Activated CD4-positive, alpha-beta T cell treated with anti-CD3 and anti-CD28 coated beads, Interleukin-2, amount 10 ng/mL, durations not matched to agents 7 days and 5 days (primary cell): Measurements from ENCODE around the gene IZUMO4. TPM values are rescaled to one million over a fixed set of nuclear protein-coding genes. Genes with fewer than 3 reads are reported as not detected.

Experiments
- CTCF ChIA-PET: fragments of 350-600 bp; sonication (Branson Sonifier 250); formaldehyde crosslinking; loops from one replicate; lab custom pipeline; 2021; ENCODE audit warnings: antibody characterized with exemption; lab: Charles Lee
- POLR2A ChIA-PET: fragments of 350-600 bp; sonication (Branson Sonifier 250); formaldehyde crosslinking; loops from one replicate; lab custom pipeline; 2021; ENCODE audit warnings: antibody characterized with exemption; lab: Charles Lee
- DNase-seq: peaks from one replicate; pipeline ENCODE4 v3.0.0-alpha.2; 2020
- H3K27ac Mint-ChIP-seq: one replicate; pipeline ENCODE4 v1.8.0; 2021; ENCODE audit warnings: mild to moderate bottlenecking, moderate library complexity, mixed read lengths
- H3K27me3 Mint-ChIP-seq: one replicate; pipeline ENCODE4 v1.8.0; 2021; ENCODE audit warnings: mixed read lengths
- H3K36me3 Mint-ChIP-seq: one replicate; pipeline ENCODE4 v1.8.0; 2021; ENCODE audit warnings: low read depth, mixed read lengths
- H3K4me1 Mint-ChIP-seq: one replicate; pipeline ENCODE4 v1.8.0; 2021; ENCODE audit warnings: mixed read lengths
- H3K4me3 Mint-ChIP-seq: one replicate; pipeline ENCODE4 v1.8.0; 2021; ENCODE audit warnings: mild to moderate bottlenecking, moderate library complexity, mixed read lengths
- H3K9me3 Mint-ChIP-seq: one replicate; pipeline ENCODE4 v1.8.0; 2021; ENCODE audit warnings: mixed read lengths
- total RNA-seq, 2 experiments: library from RNA; stranded (reverse); gene quantifications; one replicate each; pipeline ENCODE4 v1.2.3, GENCODE V29; 2021

The IZUMO4 gene
- total RNA-seq, 2 experiments from 2014 or later, result 7.5 to 9.9 TPM

DNA sequence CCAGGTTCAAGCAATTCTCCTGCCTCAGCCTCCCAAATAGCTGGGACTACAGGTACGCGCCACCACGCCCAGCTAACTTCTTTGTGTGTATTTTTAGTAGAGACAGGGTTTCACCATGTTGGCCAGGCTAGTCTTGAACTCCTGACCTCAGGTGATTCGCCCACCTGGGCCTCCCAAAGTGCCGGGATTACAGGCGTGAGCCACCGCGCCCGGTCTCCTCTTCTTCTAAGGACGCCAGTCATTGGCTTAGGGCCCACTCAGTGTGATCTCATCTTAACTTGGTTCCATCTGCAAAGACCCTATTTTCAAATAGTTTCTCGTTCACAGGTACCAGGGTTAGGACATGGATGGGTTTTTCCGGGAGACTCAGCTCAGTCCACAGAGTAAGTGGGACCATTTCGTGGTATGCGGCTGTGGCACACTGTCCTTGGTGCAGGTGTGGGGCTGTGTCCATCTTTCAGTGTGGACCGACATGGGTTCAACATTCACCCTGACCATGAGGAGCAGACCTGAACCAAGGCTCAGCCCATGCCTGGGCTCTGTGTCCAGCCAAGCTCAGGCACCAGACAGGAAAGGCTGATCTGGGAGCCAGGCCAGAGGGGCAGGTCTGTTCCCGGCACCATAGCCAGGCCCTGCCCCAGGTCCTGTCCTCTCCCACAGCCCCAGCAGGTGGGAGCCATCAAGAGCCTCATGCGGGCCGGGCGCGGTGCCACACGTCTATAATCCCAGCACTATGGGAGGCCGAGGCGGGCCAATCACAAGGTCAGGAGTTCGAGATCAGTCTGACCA lies 42.9 kb upstream of the IZUMO4 start:
- Mint-ChIP-seq H3K36me3 (peaks cover 6% of the 10 kb centered on the region), H3K4me3 (no peak overlapping the region), H3K9me3 (no peaks in the 10 kb centered on the region), H3K27me3 (no peaks in the 10 kb centered on the region), H3K4me1 (peaks cover 63% of the 10 kb centered on the region), H3K27ac (peak overlapping the region; percentile 91)
- no peak for DNase-seq
- ChIA-PET POLR2A (no interaction called here), CTCF (interaction anchor here (1.2 kb wide), 1 partner anchor 10 kb away, joined by 3 read pairs; no protein-coding TSS in a partner anchor)

- Mint-ChIP-seq H3K4me3 (peak overlapping the region; percentile 34), H3K27me3 (no peaks in the 10 kb centered on the region), H3K4me1 (peaks cover 64% of the 10 kb centered on the region), H3K27ac (peak overlapping the region; percentile 90), H3K36me3 (peaks cover 3% of the 10 kb centered on the region), H3K9me3 (no peaks in the 10 kb centered on the region)
- ChIA-PET CTCF (no interaction called here), POLR2A (no interaction called here)
- no peak for DNase-seq
Observed at GRCh38 chr19:2054763-2055162, 42.0 kb upstream of the IZUMO4 start.

DNA sequence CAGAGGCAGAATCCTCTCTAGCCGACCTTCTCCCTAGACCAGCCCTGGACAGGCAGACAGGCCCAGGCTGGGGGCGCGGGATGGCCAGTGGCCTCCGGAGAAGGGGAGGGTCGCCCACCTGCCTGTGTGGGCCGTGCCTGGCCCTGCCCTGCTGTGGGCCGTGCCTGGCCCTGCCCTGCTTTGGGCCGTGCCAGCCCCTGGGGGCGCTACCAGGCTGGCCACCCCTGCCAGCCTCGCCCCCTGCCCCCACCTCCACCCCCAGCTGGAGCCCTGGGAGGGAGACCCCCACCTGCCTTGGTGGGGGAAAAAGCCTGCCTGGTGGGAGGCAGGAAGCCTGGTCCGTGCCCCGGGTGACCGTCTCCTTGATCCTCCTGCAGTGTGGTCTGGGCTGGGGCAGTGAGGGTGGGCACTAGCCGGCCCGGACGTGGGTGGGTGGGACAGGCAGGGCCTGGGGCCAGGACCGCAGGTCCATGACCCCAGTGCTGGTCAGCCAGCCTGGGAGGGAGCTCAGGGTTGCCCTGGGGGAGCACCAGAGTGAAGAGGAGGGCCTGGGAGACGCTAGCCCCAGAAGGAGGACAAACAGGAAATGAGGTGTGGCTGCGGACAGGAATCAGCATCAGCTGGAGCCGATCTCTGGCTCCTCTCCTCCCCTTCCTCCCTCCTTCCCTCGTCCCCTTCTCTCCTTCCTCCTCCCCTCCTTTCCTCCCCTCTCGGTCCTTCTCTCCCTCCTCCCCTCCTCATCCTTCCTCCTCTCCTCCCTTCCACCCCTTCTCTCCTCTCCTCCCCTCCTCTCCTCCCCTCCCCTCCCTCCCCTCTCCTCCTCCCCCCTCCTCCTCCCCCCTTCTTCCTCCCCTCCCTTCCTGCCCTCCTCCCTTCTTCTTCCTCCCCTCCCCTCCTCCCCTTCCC lies 40.5 kb upstream of the IZUMO4 start:
- CTCF ChIA-PET, result interaction anchor here (0.6 to 1.5 kb wide), 3 partner anchors 11 to 35 kb away, joined by 3 to 4 read pairs (median 3); no protein-coding TSS in a partner anchor
- no peaks in the 10 kb centered on the region for H3K9me3 Mint-ChIP-seq
- POLR2A ChIA-PET, result no interaction called here
- H3K4me1 Mint-ChIP-seq, result peaks cover 70% of the 10 kb centered on the region
- H3K36me3 Mint-ChIP-seq, result peaks cover 2% of the 10 kb centered on the region
- no peaks in the 10 kb centered on the region for H3K27me3 Mint-ChIP-seq
- peak overlapping the region; percentile 93 for H3K27ac Mint-ChIP-seq
- DNase-seq, result peak; percentile 48
- H3K4me3 Mint-ChIP-seq, result peak overlapping the region; percentile 66

DNA sequence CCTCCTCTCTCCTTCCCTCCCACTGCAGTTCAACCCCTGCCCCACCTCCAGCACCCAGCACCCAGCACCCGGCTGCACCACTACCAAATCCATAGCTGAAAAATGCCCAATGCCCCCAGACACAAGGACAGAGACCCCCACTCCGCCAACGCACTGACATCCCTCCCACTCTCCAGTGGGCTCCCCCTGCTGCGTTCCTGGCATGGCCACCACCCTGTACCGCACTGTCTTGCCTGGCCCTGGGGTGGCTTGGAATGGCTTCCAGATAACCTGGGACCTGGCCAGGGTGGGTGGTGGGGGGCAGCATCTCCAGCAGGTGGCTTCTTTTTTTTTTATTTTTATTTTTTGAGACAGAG lies 39.9 kb upstream of the IZUMO4 start:
- H3K9me3 Mint-ChIP-seq, result no peaks in the 10 kb centered on the region
- DNase-seq, result no peak
- H3K4me3 Mint-ChIP-seq, result peak overlapping the region; percentile 63
- H3K4me1 Mint-ChIP-seq, result peaks cover 66% of the 10 kb centered on the region
- ChIA-PET CTCF (interaction anchor here (0.6 to 1.5 kb wide), 4 partner anchors 10 to 34 kb away, joined by 3 to 4 read pairs (median 4); no protein-coding TSS in a partner anchor), POLR2A (no interaction called here)
- H3K27me3 Mint-ChIP-seq, result no peaks in the 10 kb centered on the region
- peak overlapping the region; percentile 93 for H3K27ac Mint-ChIP-seq
- H3K36me3 Mint-ChIP-seq, result peaks cover 2% of the 10 kb centered on the region

- CTCF ChIA-PET, result interaction anchor here (0.8 to 1.5 kb wide), 2 partner anchors 15 kb away, joined by 3 to 4 read pairs; no protein-coding TSS in a partner anchor
- peaks cover 2% of the 10 kb centered on the region for H3K36me3 Mint-ChIP-seq
- no peak for DNase-seq
- H3K4me1 Mint-ChIP-seq, result peaks cover 68% of the 10 kb centered on the region
- peak overlapping the region; percentile 63 for H3K4me3 Mint-ChIP-seq
- no peaks in the 10 kb centered on the region for H3K9me3 Mint-ChIP-seq
- H3K27me3 Mint-ChIP-seq, result no peaks in the 10 kb centered on the region
- peak overlapping the region; percentile 93 for H3K27ac Mint-ChIP-seq
- POLR2A ChIA-PET, result no interaction called here
Observed at GRCh38 chr19:2057484-2058469, 38.9 kb upstream of the IZUMO4 start.

DNA sequence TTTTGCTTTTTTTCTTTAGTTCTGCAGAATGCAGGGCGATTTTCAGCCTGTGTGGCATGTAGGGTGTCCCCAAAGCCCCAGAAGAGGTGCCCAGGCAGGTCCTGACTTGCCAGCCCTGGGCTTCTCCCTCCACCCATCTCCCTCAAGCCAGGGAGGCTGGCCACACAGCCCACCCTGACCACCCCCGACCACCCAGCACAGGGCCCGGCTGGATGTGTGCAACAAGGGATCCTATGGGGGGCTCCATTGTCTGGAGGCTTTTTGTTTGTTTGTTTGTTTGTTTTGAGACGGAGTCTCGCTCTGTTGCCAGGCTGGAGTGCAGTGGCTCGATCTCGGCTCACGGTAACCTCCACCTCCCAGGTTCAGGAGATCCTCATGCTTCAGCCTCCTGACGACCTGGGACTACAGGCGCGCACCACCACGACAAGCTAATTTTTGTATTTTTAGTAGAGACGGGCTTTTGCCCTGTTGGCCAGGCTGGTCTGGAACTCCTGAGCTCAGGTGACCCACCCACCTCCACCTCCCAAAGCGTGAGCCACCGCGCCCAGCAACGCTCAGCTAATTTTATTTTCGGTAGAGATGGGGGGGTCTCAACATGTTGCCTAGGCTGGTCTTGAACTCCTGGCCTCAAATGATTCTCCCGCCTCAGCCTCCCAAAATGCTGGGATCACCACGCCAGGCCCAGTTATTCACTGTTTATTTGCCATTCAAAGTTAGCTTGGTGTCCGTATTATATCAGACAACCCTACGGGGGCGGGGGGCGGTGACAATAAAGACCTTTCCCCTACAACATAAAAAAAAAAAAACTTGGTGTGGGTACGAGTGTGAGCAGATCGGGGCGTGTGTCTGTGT lies 37.9 kb upstream of the IZUMO4 start:
- Mint-ChIP-seq H3K4me3 (peak overlapping the region; percentile 43), H3K36me3 (peaks cover 2% of the 10 kb centered on the region), H3K27me3 (no peaks in the 10 kb centered on the region), H3K9me3 (no peaks in the 10 kb centered on the region), H3K4me1 (peaks cover 65% of the 10 kb centered on the region), H3K27ac (peak overlapping the region; percentile 88)
- CTCF ChIA-PET, result interaction anchor here (1.5 kb wide), 1 partner anchor 14 kb away, joined by 3 read pairs; no protein-coding TSS in a partner anchor
- POLR2A ChIA-PET, result no interaction called here
- no peak for DNase-seq

DNA sequence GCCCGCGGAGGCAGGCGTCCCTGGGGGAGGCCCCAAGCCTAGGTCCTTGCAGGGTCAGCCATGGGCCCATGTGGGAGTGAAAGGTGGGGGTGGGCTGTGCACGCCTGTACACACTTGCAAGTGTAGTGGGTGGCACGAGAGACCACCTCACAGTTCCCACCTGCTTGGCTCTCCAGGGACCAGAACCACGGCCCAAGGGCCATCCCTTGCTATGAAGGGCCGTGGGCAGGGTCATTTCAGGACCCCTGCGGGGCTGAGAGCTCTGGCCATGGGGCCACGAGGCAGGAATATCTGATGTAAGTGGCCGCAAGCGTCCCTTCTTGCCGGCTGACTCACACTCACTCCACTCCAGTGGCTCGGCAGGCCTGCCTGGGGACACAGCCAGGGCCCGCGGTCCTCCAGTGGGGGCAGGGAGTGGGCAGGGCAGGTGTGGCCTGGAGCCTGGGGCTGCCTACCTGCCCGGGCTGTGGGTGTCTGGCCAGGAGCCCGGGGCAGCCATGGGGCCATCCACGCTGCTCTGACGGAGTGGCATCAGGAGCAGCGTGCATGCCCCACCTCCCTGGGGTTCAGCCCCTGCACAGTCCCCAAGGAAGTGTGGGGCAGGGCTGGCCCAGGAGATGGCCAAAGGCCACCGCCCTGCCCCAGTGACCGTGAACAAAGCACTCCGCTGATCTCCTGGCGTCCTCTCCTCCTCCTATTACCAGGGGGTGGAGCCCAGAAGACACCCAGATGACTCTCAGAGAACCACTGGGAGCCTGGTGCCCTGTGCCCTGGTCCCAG lies 37.1 kb upstream of the IZUMO4 start:
- H3K9me3 Mint-ChIP-seq, result no peaks in the 10 kb centered on the region
- ChIA-PET POLR2A (no interaction called here), CTCF (interaction anchor here (0.6 to 2.8 kb wide), 3 partner anchors 8 to 127 kb away, joined by 3 to 12 read pairs (median 4); no protein-coding TSS in a partner anchor)
- no peak for DNase-seq
- peaks cover 2% of the 10 kb centered on the region for H3K36me3 Mint-ChIP-seq
- peaks cover 60% of the 10 kb centered on the region for H3K4me1 Mint-ChIP-seq
- no peaks in the 10 kb centered on the region for H3K27me3 Mint-ChIP-seq
- H3K27ac Mint-ChIP-seq, result peak overlapping the region; percentile 95
- peak overlapping the region; percentile 91 for H3K4me3 Mint-ChIP-seq

DNA sequence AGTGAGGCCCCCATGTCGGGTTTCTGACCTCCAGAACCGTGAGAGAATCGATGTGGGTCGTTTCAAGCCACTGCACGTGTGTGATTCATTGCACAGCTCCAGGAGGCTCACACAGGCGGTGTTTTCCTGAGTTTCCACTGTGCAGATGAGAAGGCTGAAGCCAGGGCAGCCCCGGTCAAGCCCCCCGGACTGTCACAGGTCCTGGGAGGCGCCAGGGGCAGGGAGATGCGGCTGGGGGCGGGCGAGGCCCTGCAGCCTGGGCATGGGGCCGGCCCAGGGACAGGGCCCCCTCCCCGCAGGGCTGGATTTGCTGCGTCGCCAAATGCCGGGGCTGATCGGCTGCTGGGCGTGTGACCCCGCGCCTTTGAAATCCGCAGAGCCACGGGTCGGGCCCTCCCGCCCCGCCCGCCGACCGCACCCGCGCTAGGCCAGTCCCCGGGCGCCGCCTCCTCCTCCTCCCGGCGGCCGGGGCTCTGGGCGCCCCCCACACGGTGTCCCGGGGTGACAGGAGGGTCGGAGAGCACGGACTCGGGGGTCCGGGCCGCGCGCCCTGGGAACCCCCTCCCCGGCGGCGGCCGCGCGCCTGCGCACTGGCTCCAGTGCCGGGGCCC lies 35.7 kb upstream of the IZUMO4 start:
- POLR2A ChIA-PET, result no interaction called here

GRCh38 chr19:2061495-2062388 lies 35.0 kb upstream of the IZUMO4 start:
- CTCF ChIA-PET, result interaction anchor here (0.6 to 2.8 kb wide), 4 partner anchors 10 to 844 kb away, joined by 3 to 12 read pairs (median 6); no protein-coding TSS in a partner anchor

More for the DNA sequence above, 35.7 kb upstream of the IZUMO4 start:
- Mint-ChIP-seq H3K36me3 (peaks cover 2% of the 10 kb centered on the region), H3K27ac (peak overlapping the region; percentile 95), H3K9me3 (no peaks in the 10 kb centered on the region), H3K4me1 (peaks cover 48% of the 10 kb centered on the region), H3K4me3 (peak overlapping the region; percentile 92), H3K27me3 (no peaks in the 10 kb centered on the region)
- CTCF ChIA-PET, result interaction anchor here (0.6 to 2.8 kb wide), 4 partner anchors 9 to 844 kb away, joined by 3 to 12 read pairs (median 6); no protein-coding TSS in a partner anchor
- no peak for DNase-seq

More at GRCh38 chr19:2061495-2062388, 35.0 kb upstream of the IZUMO4 start:
- Mint-ChIP-seq H3K36me3 (peaks cover 2% of the 10 kb centered on the region), H3K4me1 (peaks cover 43% of the 10 kb centered on the region), H3K27ac (peak overlapping the region; percentile 93), H3K4me3 (peak overlapping the region; percentile 92), H3K9me3 (no peaks in the 10 kb centered on the region), H3K27me3 (no peaks in the 10 kb centered on the region)
- DNase-seq, result peak; percentile 100
- POLR2A ChIA-PET, result no interaction called here
